Activated CD4-positive, alpha-beta T cell treated with anti-CD3 and anti-CD28 coated beads, Interleukin-2, Interleukin-6, amounts not matched to agents 100 ng/mL and 50 ng/mL, durations not matched to agents 16 hours and 8 hours (primary cell): Measurements from ENCODE around the gene BOLL.
"Not testable (repeated sequence)": the region's sequence is repeated elsewhere in the genome, so short reads cannot be mapped to it uniquely, and the experiment has no call there.

ENCODE experiments used
- DNase-seq: peaks from one replicate; pipeline ENCODE4 v3.0.0-alpha.2; 2020

The BOLL gene

GRCh38 chr2:197795277-197795676, 10.2 kb upstream of the BOLL start:
- DNase-seq = no peak

GRCh38 chr2:197793456-197793855, 8.3 kb upstream of the BOLL start:
- DNase-seq = no peak

- peak; percentile 75 for DNase-seq
Observed at GRCh38 chr2:197786010-197786877, 1.1 kb upstream of the BOLL start.

GRCh38 chr2:197782126-197782525, 3.0 kb downstream of the BOLL start:
- peak; percentile 12 for DNase-seq

GRCh38 chr2:197779261-197779660, 5.9 kb downstream of the BOLL start:
- no peak for DNase-seq

- peak; percentile 46 for DNase-seq
Observed at GRCh38 chr2:197777823-197778407, 7.2 kb downstream of the BOLL start.

GRCh38 chr2:197760293-197760657, 24.8 kb downstream of the BOLL start:
- DNase-seq = no peak

- no peak for DNase-seq
Observed at GRCh38 chr2:197759625-197760292, 25.4 kb downstream of the BOLL start.

- DNase-seq = no peak
Observed at GRCh38 chr2:197759013-197759412, 26.1 kb downstream of the BOLL start.

GRCh38 chr2:197740200-197740599, 44.9 kb downstream of the BOLL start:
- no peak for DNase-seq

- not testable (repeated sequence) for DNase-seq
Observed at GRCh38 chr2:197728555-197729544, 56.3 kb downstream of the BOLL start.

- DNase-seq = no peak
Observed at GRCh38 chr2:197727011-197727410, 58.1 kb downstream of the BOLL start.

- DNase-seq = no peak
Observed at GRCh38 chr2:197717863-197718262, 67.3 kb downstream of the BOLL start.

GRCh38 chr2:197713271-197713670, 71.8 kb downstream of the BOLL start:
- no peak for DNase-seq

- no peak for DNase-seq
Observed at GRCh38 chr2:197711578-197711977, 73.5 kb downstream of the BOLL start.

- DNase-seq = peak; percentile 70
Observed at GRCh38 chr2:197710424-197711042, 74.6 kb downstream of the BOLL start.

GRCh38 chr2:197709140-197709539, 76.0 kb downstream of the BOLL start:
- DNase-seq = not testable (repeated sequence)

GRCh38 chr2:197708331-197708730, 76.8 kb downstream of the BOLL start:
- no peak for DNase-seq

GRCh38 chr2:197707316-197708213, 77.6 kb downstream of the BOLL start:
- DNase-seq = peak; percentile 53

- no peak for DNase-seq
Observed at GRCh38 chr2:197706839-197707207, 78.3 kb downstream of the BOLL start.
